Stimulated activated CD4-positive, alpha-beta T cell treated with anti-CD3 and anti-CD28 coated beads, Interleukin-15, amount 100 ng/mL, for 24 hours (primary cell): ENCODE data around the gene WWC1.
A peak's percentile ranks its signal among the peaks of the same experiment; 100 is the strongest.

Experiments
- DNase-seq: peaks from one replicate; pipeline ENCODE4 v3.0.0-alpha.2; 2020

WWC1 gene

DNA sequence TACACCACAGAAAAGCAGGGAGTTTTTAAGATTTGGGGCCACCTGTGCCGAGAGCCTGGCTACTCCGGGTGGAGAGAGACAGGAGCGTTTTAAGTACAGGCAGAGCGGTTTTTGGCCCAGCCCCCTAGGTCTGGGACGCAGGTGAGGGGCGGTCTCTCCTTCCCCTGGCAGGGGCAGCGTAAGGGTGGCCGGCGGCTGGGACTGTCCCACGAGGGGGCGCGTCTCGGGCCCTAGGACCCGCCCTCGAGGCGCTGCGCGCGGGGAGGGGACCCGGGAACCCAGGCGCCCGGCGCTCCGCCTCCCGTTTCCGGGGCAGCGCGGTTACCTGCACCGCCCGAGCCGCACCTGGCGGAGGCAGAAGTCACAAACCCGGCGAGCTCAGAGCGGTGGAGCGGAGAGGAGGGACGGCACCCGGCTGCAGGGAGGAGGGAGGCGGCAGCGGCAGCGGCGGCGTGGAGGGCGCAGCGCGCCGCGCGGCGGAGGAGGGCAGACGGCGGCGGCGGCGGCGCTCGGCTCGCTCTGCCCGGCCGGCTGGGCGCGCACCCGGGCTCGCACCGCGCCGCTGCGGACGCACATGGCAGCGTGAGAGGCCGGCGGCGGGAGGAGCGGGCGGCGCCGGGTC, at the start of gene WWC1:
WWC1 (plus strand) TSS at position 304 of the 622 bp plus-strand sequence. CDS start 508 bp downstream, outside the sequence.
- DNase-seq, result peak; percentile 64

DNA sequence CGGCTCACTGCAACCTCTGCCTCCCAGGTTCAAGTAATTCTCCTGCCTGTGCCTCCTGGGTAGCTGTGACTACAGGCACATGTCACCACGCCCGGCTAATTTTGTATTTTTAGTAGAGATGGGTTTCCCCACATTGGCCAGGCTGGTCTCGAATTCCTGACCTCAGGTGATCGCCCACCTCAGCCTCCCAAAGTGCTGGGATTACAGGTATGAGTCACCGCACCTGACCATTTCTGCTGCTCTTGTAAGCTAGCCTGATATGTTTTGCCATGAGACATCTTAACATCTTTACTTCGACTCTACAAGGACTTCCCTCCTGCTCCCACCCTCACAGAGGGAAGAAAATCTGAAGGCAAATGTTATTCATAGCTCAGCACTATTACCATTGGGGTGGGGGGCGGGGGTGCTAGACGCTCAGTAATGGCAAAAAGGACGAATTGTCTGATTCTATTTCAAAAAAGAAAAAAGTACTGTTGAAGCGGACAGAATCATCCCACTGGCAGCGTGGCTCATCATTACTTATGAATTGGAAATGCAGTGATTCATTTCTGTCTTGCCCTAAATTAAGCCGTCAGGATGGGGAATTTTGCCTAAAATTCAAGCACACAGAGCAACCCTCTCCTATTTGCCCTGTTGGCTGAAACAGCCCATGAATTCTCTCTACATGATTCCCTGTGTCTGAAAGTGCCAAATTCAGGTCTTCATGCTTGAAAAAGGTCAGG, 46.4 kb upstream of the WWC1 start:
- no peak for DNase-seq

DNA sequence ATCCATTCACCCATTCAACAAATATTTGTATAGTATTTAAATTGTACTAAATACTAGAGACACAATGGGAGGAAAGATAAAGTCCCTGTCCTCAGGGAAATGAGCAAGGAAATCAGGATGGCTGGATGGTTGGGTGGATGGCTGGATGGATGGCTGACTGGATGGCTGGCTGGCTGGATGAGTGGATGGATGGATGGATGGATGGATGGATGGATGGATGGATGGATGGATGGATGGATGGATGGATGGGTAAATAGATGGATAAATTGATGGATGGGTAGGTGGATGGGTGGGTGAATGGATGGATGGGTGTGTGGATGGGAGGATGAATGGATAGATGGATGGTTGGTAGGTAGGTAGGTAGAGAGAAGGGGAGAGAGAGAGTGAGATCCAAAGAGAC, 41.5 kb upstream of the WWC1 start:
- DNase-seq, result no peak

DNA sequence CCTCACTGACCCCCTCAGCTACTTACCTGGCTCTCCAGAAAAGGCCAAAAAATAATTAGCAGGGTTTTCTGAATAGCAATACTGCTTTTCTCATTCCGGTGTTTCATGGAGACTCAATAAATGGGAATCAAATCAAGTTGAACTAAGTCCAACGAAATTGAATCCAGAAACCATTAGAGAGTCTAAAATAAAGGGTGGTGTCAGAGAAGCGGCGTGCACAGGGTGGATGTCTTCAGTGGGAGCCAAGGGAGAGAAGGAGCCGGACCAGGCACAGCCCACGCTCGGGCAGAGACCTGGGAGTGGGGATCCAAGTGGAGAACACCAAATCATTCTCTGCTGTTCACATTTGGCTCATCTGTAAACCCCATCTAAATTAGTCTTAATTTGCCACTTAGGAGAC, 40.2 kb upstream of the WWC1 start:
- DNase-seq, result no peak

DNA sequence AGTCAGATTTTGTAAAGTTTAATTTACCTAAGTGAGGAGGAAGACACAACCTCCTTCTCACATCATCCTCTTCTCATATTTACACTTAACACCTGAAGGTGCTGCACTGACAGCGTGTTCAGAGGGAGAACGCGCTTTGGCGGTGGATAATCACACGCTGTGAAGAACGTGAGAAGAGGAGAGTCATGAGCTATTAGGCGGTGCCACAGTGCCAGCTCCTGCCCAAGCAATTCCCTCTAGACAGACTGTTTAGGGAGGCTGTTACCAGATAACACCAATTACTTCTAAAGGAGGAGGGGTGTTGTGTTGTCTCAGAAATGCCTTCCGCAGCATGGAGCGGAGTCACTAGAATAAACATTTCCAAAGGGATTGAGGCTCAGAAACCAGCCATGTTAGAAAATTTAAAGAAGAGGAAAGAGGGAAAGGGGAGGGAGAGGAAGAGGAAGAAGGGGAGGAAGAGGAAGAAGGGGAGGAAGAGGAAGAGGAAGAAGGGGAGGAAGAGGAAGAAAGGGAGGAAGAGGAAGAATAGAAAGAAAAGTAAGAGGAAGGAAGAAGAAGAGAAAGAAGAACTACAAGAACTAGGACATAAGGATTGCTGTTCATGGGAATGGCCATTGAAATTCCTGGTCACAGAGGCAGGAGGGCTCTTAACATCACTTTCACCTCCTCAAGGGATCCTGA, 37.3 kb upstream of the WWC1 start:
- DNase-seq, result no peak

DNA sequence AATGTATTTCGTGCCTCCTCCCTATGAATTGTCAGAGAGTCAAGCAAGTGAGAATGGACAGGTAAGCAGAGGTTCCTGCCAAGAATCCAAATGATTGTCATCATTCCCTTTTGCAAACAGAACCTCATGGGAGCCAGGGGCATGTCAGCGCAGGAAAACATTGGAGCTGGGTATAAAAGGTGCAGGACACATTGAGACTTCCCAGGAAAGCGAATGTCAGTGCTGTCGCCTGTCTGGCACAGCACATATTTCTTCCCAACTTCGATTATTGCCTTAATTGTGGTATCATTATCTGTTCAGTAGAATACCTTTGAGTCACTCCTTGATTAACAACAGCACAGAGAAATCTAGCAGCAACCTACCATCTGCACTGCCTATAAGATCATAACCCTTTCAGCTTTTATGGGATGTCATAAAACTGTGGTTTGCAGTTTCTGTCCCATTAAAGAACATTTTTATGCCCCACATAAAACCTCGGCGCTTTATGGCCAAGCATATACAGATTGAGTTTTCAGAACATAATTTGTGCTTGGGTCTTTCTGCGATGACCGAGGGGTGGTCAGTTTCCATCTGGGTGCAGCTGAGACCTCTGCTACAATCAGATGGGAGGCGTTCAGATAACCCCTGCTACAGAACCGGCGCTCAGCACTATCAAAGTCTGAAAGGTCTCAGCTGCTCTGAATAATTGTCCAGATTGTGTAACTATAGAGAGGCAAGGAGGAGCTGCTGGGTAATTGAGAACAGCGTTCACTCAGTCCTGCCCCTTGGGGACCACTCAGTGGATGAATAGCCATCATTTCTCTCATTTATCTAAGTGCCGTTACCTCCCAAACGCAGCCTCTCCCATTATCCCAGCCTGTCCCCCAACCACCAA, 30.9 kb upstream of the WWC1 start:
- DNase-seq, result no peak

DNA sequence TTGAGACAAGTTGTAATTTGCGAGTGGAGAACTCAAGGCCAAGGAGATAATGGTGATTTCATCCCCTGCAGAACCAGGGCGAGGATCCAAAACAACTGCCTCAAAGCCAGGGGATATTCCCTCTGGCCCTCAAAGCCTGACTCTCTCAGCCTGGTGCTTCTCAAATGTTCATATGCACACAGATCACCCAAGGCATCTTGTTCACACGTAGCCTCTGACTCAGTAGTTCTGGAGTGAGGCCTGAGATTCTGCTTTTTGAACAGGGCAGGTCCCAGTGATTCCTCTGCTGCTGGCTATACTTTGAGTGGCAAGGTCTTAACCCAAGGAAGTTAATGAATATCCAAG, 30.2 kb upstream of the WWC1 start:
- no peak for DNase-seq

DNA sequence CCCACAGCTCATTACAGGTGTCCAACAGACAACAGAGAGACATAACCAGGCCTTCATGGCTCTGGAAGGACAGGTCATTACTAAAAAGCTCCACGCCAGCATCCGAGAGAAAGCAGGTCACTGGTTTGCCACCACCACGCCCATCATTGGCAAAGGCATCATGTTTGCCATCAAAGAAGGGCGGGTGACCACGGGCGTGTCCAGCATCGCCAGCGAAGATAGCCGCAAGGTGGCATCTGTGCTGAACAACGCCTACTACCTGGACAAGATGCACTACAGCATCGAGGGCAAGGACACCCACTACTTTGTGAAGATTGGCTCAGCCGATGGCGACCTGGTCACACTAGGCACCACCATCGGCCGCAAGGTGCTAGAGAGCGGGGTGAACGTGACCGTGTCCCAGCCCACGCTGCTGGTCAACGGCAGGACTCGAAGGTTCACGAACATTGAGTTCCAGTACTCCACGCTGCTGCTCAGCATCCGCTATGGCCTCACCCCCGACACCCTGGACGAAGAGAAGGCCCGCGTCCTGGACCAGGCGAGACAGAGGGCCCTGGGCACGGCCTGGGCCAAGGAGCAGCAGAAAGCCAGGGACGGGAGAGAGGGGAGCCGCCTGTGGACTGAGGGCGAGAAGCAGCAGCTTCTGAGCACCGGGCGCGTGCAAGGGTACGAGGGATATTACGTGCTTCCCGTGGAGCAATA, 29.3 kb upstream of the WWC1 start:
- no peak for DNase-seq

DNA sequence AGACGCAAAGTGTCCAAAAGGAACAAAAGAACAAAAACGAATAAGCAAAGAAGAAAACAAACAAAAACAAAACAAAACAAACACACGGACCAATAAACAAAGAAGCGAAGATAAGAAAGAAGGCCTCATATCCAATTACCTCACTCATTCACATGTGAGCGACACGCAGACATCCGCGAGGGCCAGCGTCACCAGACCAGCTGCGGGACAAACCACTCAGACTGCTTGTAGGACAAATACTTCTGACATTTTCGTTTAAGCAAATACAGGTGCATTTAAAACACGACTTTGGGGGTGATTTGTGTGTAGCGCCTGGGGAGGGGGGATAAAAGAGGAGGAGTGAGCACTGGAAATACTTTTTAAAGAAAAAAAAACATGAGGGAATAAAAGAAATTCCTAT, 28.3 kb upstream of the WWC1 start:
- no peak for DNase-seq

DNA sequence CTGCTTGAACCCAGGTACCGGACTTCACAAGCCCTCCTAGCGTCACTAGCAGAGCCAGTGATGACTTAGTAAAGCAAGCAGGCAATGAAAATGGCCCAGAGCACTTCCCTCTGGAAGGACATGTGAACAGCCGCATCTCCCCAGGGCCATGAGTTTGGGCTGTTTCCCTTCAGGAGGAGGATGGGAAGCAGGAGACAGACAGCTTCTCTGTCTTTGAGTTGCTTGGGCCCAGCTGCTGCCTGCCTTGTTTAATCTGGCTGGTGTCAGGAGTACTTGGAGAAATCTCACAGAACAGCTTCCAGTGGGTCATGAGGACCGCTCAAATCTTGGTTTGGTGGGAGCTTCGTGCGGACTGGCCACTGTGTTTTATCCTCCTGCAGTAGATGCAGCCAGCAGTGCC, 25.4 kb upstream of the WWC1 start:
- no peak for DNase-seq

DNA sequence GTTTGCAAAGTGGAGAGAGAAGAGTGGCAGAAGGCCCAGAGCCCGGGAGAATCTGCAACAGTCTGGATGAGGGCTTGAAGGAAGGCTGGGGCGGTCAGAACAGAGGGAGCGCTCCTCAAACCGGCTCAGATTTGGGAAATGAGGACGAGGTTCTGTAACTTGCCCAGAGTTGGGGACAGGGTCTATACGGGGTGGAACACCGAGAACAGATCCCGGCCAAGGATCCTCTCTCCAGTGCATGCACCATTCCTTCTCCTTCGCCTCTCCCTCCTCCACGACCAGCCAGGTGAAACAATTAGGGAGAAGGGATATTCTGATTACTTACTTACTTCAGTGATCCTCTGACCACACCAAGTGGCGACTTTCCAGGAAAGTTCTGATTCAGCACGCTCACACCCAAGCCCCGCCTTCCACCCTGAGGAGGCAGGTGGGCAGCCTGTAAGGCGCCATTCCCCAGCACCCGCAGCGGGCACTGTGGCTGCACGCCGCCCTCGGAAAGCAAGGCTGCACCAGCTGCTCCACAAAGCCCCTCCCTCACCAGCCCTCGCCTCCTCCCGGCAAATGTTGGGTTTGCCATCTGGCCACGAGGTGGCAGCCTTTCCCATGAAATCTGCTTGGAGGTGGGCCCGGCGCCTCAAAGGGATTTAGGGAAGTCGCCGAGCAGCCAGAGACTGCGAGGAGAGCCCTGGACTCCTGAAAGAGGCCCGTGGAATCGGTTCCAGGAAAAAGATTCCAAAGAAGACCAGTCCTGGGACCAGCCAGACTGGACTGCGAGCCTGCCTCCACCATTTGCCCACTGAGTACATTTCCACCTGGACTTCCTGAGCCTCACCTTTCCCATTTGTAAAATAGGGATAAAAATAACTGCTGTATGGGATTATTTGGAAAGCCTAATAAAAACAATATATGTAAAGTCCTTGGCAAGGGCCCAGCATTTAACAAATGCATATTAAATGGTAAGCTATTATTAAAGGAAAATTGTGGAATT, 22.2 kb upstream of the WWC1 start:
- peak; percentile 84 for DNase-seq

DNA sequence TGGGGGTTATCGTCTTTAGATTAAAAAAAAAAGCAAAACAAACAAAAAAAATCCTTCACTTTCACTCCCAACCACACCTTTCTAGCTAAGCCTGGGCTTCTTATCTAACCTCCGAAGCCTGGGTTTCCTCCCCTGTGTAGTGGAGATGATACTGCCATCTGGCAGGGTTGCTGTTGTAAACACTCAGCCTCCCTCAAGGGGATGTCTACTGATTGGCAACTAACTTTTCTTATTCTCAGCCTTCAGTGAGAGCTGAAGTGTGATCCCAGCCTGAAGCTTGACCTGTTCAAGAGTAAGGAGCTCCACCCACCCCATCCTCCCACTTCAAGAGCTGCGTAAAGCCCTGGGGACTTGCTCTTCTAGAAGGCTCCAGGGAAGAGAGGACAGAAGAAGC, 21.5 kb upstream of the WWC1 start:
- DNase-seq, result no peak

DNA sequence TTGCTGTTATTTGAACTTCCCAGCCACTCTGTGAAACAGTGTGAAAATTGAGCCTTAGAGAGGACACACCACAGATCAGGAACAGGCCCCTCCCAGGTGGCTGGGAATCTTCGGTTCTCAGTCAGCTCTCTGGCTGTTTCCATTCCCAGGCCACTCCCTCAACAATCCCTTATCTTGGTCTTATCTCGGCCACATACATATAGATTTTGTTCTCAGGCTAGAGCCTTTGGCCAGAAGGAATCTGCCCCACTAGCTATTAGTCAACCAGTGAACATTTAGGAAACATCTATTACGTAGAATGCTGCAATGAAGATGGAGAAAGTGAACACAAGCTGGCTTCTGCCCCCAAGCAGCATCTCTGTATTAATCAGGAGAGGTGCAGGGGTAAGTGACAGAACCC, 21.0 kb upstream of the WWC1 start:
- no peak for DNase-seq

DNA sequence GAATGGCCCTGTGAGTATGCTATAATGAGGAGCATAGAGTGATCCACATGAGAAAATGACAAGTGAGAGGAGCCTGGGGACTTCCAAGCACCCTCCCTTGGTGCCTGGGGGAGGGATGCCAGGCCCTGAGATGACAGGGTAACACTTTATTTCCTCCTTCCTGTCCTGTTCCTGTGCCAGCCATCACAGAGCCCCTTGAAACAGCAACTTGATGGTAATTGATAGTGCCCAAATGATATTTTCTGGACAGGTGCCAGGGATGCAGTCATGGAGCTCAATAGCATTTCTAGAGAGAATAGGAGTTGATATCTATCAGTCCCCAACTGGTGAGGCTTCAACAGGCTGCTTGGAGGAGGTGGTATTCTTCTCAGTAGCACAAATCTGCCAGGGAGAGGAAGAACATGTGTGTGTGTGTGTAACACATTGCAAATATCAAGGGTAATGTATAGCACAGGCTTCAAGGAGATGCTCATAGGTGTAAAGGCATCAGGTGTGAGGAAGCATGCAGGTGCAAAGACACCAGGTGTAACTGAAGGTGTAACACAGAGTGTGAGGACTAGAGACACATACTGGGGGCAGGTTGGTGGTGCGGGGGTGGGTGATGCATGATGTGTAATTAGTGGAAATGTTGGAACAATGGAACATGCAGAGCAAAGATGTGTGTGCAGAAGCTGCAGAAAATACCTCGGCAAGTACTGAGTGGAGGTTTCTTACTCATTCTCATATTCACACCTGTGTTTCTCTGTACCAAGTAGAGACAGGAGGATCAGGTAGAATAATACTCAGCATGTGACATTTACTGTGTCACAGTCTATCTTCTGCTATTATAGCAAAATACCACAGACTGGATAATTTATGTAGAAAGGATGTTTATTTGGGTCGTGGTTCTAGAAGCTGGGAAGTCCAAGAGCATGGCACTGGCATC, 18.1 kb upstream of the WWC1 start:
- no peak for DNase-seq

DNA sequence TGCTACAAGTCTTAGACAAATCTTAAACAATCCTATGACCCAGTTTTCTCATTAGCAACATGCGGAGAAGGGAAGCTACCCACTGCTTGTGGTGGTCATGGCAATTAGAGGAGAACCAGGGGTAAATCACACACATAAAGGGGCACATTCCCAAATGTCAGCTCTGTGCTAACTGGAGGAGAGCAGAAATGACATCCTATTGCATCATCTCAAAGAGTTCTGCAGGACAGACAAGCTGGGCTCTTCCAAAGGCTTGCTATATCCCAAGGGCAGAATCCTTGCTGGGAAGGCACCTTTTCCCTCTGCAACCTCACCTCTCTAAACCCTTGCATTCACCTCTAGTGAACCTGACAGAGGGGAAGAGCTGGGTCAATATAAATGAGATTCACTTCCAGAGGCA, 17.0 kb upstream of the WWC1 start:
- DNase-seq, result no peak

DNA sequence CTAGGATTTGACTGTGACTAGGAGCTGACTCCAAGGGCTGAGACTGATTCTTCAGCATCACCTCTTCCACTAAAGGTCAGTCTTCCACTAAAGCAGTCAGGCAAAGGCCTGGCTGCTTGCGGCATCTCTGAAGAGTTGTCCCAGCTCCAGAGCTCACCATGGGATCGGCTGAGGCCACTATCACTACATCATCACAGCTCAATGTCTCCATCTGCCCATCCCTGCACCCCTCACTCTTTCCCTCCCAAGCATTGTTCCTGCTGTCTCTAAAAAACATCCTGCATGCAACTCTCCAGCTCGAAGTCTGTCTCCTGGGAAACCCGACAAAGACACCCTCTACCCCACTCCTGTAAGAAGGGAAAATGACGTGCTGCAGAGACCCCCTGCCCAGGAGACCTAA, 15.5 kb upstream of the WWC1 start:
- DNase-seq, result no peak

DNA sequence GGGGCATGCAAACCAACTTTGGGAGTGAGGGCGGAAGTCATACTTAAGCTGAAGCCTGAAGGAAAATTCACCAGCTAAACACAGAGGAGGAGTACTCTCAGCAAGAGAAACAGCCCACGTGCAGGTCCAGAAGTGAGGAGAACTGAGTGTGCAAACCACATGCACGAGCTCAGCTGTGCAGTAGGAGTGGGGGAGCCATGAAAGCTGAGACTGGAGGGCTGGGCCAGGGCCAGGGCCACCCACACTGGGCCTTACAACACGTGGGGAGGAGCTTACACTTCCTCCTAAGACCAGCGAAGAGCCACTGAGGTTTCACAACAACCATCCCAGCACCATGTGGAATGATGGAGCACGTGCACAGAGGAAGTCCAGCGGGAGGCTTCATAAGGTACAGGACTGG, 9.3 kb upstream of the WWC1 start:
- DNase-seq, result no peak

DNA sequence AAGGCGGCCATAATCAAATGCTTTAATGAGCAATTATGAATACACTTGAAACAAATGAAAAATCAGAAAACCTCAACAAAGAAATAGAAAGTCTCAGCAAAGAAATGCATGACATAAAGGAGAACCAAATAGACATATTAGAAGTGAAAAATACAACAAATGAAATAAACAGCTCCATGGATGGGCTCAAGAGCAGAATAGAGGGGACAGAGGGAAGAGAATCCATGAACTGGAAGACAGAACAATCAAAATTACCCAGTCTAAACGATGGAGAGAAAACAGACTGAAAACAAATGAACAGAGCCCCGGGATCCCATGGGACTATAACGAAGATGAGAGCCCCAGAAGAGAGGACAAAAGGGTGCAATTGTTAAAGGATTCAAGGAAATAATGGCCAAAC, 6.6 kb upstream of the WWC1 start:
- no peak for DNase-seq

DNA sequence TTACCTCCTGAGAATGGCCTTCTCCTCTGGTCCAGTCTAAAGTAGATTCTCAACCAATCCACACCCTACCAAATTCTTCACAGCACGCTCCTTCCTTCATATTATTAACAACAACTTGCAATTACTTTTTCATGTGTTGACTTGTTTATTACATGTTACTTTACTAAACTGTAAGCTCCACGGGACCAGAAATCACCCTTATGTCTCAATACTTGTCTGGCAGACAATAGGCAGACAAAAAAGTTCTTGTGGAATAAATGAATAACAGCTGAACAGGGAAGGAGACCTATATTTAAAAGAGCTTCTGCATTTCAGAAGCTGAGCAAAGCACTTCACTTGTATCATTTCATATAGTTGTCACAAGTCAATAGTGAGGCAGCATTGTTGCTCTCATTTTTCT, 5.7 kb upstream of the WWC1 start:
- DNase-seq, result no peak

DNA sequence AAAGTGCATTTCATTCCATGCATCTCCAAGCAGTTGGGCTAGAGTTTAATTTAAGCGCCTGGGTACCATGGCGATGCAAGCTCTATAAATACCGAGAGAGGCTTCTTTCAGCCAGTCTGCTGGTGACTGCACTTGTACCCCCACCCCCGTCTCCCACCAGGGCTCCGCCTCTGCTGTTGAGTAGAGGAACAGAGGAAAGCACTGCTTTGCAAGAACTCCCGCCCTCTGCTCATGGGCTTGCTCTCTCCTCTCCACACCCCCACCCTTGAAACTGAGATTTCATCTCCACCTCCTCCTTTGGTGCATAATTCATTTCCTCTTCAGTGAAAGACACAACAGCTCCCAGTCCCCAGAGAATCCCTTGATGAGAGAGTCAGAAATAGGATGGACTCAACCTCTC, 5.1 kb upstream of the WWC1 start:
- no peak for DNase-seq
